Panc1 (cell line): Measurements from ENCODE around the gene ZFYVE28. TPM values are rescaled to one million over a fixed set of nuclear protein-coding genes. Genes with fewer than 3 reads are reported as not detected.

Source experiments
- ATAC-seq: fragments of 200-7000 bp; cut with Tn5 transposase; 2 replicates; pipeline ENCODE4 v1.9.1; 2020; ENCODE audit warnings: mild to moderate bottlenecking, moderate library complexity
- BruUV-seq: library from RNA; stranded (reverse); fragments of 400-500 nt; replicated peaks from 2 replicates; lab custom pipeline; 2021; lab: Mats Ljungman, UMichigan
- CTCF ChIA-PET: fragments of 300-600 bp; sonication (Branson Sonifier 250); formaldehyde crosslinking; loops from one replicate; lab custom pipeline; 2022; ENCODE audit warnings: antibody characterized with exemption; lab: Charles Lee
- POLR2A ChIA-PET: fragments of 300-600 bp; sonication (Branson Sonifier 250); formaldehyde crosslinking; loops from one replicate; lab custom pipeline; 2022; ENCODE audit warnings: antibody characterized with exemption; lab: Charles Lee
- DNase-seq: peaks from one replicate; pipeline ENCODE4 v3.0.0-alpha.2; 2010; ENCODE audit warnings: low read depth, low spot score
- H3K27ac ChIP-seq: 2 replicates; pipeline ENCODE4 v1.5.1; 2011; ENCODE audit warnings: mild to moderate bottlenecking, low read length, inconsistent platforms
- H3K27me3 ChIP-seq: fragments of 200-500 bp; sonication (Bioruptor generic); 2 replicates; pipeline ENCODE4 v1.6.0; 2014; ENCODE audit warnings: low read length, inconsistent platforms; ENCODE audit not compliant: control insufficient read depth, insufficient read depth
- H3K36me3 ChIP-seq: fragments of 200-500 bp; sonication (Bioruptor generic); 2 replicates; pipeline ENCODE4 v1.5.1; 2014; ENCODE audit warnings: inconsistent platforms, mild to moderate bottlenecking, low read length, moderate library complexity; ENCODE audit not compliant: control insufficient read depth, insufficient read depth
- H3K4me1 ChIP-seq: 2 replicates; pipeline ENCODE4 v1.5.1; 2011; ENCODE audit warnings: inconsistent platforms, mild to moderate bottlenecking, low read length, moderate library complexity; ENCODE audit not compliant: control insufficient read depth, insufficient read depth
- H3K4me3 ChIP-seq, 2 experiments: 2 replicates each; pipeline ENCODE4 v1.5.1; 2011 to 2012; ENCODE audit warnings: low read depth in 2 of 2, low read length in 2 of 2, mild to moderate bottlenecking in 2 of 2, inconsistent platforms in 1 of 2, moderate library complexity in 1 of 2
- H3K9me3 ChIP-seq: fragments of 200-500 bp; sonication (Bioruptor generic); 2 replicates; pipeline ENCODE4 v1.5.1; 2014; ENCODE audit warnings: low read depth, mild to moderate bottlenecking, inconsistent platforms, low read length, moderate library complexity; ENCODE audit not compliant: control insufficient read depth, insufficient read depth
- POLR2AphosphoS5 ChIP-seq: IDR thresholded peaks from 2 replicates; pipeline ENCODE4 v1.6.1; 2012; ENCODE audit warnings: mild to moderate bottlenecking, low read depth, low read length, moderate library complexity
- SIN3A ChIP-seq: IDR thresholded peaks from 2 replicates; pipeline ENCODE4 v1.6.1; 2012; ENCODE audit warnings: low read depth, mild to moderate bottlenecking, low read length, moderate library complexity, borderline replicate concordance; ENCODE audit not compliant: insufficient read depth
- TCF7L2 ChIP-seq: IDR thresholded peaks from 2 replicates; pipeline ENCODE4 v1.6.1; 2011; ENCODE audit warnings: mild to moderate bottlenecking, low read depth, low read length, inconsistent platforms
- in situ Hi-C: cut with HindIII; loops from 2 replicates; pipeline ENCODE4 v1.10.0; 2016; ENCODE audit warnings: low sequenced_read_pairs, low pct_unique_long_range_greater_than_20kb
- intact Hi-C: fragments of 100-400 bp; cut with micrococcal nuclease; formaldehyde crosslinking; loops from one replicate; pipeline ENCODE4 v1.10.0; 2022; ENCODE audit not compliant: unreplicated experiment
- total RNA-seq: library from RNA; stranded (reverse); gene quantifications from one replicate; pipeline ENCODE4 v1.2.1, GENCODE V29; 2021; ENCODE audit not compliant: unreplicated experiment
- TF ChIP-seq, protein P1 (sequence below): fragments of 450-650 bp; IDR thresholded peaks from 2 replicates; pipeline ENCODE4 v1.5.1; 2017; ENCODE audit warnings: mild to moderate bottlenecking
- TF ChIP-seq, protein P2 (sequence below), 2 experiments: IDR thresholded peaks; 2 replicates each; pipeline ENCODE4 v1.6.1; 2011 to 2012; ENCODE audit warnings: low read depth in 2 of 2, control low read depth in 1 of 2, low read length in 1 of 2, mild to moderate bottlenecking in 1 of 2, moderate library complexity in 1 of 2; ENCODE audit not compliant: insufficient read depth in 1 of 2

ZFYVE28 gene
- total RNA-seq, 1 experiment from 2014 or later: 11.9 TPM

DNA sequence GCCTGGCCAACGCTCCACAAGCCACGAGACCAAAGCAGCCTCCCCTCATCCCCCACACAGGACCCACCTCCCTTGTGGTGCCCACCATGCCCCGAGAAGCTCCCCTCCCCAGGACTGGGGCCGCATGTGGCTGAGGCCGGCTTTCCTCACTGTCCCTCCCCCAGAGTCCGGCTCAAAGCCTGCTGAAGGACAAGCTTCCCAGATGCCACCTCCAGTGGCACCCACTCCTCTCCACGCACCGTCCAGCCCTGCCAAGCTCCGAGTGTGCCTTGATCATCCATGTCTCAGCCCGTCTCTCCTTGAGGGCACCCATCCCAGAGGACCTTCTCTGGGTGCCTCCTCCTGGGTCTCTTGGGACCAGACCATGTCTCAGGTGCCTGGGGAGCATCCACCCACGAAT lies 97.7 kb downstream of the ZFYVE28 start:
- no peak for TF ChIP-seq TCF7L2
- TF ChIP-seq, protein P1, sequence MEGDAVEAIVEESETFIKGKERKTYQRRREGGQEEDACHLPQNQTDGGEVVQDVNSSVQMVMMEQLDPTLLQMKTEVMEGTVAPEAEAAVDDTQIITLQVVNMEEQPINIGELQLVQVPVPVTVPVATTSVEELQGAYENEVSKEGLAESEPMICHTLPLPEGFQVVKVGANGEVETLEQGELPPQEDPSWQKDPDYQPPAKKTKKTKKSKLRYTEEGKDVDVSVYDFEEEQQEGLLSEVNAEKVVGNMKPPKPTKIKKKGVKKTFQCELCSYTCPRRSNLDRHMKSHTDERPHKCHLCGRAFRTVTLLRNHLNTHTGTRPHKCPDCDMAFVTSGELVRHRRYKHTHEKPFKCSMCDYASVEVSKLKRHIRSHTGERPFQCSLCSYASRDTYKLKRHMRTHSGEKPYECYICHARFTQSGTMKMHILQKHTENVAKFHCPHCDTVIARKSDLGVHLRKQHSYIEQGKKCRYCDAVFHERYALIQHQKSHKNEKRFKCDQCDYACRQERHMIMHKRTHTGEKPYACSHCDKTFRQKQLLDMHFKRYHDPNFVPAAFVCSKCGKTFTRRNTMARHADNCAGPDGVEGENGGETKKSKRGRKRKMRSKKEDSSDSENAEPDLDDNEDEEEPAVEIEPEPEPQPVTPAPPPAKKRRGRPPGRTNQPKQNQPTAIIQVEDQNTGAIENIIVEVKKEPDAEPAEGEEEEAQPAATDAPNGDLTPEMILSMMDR: no peak
- TF ChIP-seq SIN3A: no peak
- TF ChIP-seq, protein P2, sequence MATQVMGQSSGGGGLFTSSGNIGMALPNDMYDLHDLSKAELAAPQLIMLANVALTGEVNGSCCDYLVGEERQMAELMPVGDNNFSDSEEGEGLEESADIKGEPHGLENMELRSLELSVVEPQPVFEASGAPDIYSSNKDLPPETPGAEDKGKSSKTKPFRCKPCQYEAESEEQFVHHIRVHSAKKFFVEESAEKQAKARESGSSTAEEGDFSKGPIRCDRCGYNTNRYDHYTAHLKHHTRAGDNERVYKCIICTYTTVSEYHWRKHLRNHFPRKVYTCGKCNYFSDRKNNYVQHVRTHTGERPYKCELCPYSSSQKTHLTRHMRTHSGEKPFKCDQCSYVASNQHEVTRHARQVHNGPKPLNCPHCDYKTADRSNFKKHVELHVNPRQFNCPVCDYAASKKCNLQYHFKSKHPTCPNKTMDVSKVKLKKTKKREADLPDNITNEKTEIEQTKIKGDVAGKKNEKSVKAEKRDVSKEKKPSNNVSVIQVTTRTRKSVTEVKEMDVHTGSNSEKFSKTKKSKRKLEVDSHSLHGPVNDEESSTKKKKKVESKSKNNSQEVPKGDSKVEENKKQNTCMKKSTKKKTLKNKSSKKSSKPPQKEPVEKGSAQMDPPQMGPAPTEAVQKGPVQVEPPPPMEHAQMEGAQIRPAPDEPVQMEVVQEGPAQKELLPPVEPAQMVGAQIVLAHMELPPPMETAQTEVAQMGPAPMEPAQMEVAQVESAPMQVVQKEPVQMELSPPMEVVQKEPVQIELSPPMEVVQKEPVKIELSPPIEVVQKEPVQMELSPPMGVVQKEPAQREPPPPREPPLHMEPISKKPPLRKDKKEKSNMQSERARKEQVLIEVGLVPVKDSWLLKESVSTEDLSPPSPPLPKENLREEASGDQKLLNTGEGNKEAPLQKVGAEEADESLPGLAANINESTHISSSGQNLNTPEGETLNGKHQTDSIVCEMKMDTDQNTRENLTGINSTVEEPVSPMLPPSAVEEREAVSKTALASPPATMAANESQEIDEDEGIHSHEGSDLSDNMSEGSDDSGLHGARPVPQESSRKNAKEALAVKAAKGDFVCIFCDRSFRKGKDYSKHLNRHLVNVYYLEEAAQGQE (IDR thresholded peaks at IDR 0.05; ENCODE audit: insufficient read depth in 1 of 2, low read depth in 2 of 2, low read length in 1 of 2): no peak
- no peak for TF ChIP-seq POLR2AphosphoS5
- POLR2A ChIA-PET: no interaction called here
- intact Hi-C loops: no loop called here
- Histone ChIP-seq H3K9me3 (no peaks in the 10 kb centered on the region), H3K4me1 (no peaks in the 10 kb centered on the region), H3K4me3 (no peak overlapping the region), H3K36me3 (no peaks in the 10 kb centered on the region), H3K27me3 (no peaks in the 10 kb centered on the region), H3K27ac (no peak overlapping the region)
- ATAC-seq (peak; percentile 23; the same call in 1 of the 2 replicates), DNase-seq (no peak)
- no TSS peak for BruUV-seq
- in situ Hi-C loops: no loop called here
- CTCF ChIA-PET: no interaction called here

DNA sequence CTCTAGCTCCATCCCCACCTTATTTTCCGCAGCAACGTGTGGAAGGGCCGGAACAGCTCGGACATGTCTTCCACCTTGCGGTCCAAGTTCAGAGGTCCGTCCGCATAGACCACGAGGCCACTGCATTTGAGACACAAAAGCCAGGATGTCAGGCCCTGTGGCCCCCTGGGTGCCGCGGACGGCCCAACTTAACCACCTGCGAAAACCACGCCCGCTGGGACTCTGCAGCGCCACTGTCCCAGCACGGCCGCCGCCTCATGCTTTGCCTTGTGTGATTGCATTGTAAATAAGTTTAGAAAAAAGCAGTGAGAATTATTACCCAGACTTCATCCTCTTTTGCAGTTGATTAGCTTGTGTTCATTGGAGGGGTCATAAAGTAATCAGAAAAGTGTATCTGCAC lies 98.3 kb downstream of the ZFYVE28 start:
- H3K27me3 ChIP-seq: no peaks in the 10 kb centered on the region
- no peaks in the 10 kb centered on the region for H3K4me1 ChIP-seq
- CTCF ChIA-PET: no interaction called here
- H3K36me3 ChIP-seq: no peaks in the 10 kb centered on the region
- ATAC-seq: no peak
- in situ Hi-C loops: no loop called here
- H3K9me3 ChIP-seq: no peaks in the 10 kb centered on the region
- no peak for DNase-seq
- H3K4me3 ChIP-seq: no peak overlapping the region
- TF ChIP-seq, protein P2 (IDR thresholded peaks at IDR 0.05; ENCODE audit: insufficient read depth in 1 of 2, low read depth in 2 of 2, low read length in 1 of 2): no peak
- no peak for TF ChIP-seq TCF7L2
- no peak for TF ChIP-seq SIN3A
- no peak for TF ChIP-seq POLR2AphosphoS5
- TF ChIP-seq, protein P1: no peak
- POLR2A ChIA-PET: no interaction called here
- no TSS peak for BruUV-seq
- intact Hi-C loops: no loop called here
- H3K27ac ChIP-seq: no peak overlapping the region
